GM19099 (cell line): ENCODE measurements around the gene HPSE2.

Source experiments
- POLR2A ChIP-seq: IDR thresholded peaks from 3 replicates; pipeline ENCODE4 v1.6.1; 2011; ENCODE audit warnings: low read depth; ENCODE audit not compliant: insufficient read length; ENCODE audit errors: extremely low read depth

HPSE2 gene

DNA sequence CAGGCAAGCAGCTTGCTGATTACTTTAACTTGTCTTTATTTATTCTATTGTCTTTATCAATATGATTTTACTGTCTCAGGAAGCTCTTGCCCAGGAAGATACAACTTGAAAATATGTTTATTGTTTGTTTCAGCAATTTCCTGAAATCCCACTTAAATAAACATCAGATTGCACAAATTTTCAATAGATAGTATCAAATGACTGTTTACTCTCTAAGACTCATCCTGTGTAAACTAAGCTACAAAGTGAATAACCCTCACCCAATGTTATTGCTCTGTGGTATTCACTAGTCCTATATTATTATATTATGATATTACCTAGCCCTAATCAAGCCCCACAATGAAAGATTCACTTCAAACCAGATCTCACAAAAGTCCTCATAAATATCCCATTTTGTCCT is 658.5 kb downstream of the HPSE2 start:
- TF ChIP-seq POLR2A, result no peak

DNA sequence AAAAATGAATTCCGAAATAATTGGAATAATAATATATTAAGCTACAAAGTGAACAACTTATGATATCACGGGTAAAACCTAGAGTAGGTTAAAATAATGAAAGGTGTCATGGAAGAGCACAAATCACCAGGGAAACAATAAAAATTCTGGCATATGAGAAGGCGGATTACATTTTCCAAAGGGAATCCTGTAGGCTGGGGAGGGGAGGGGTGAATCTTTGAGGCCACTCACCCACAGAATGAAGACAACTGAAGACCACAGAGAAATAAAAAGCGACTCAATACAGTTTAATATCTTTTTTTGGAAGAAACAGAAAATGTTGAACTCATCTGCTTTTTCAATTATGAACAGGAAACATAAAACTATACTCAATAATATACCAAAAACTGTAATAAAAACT is 659.6 kb downstream of the HPSE2 start:
- no peak for TF ChIP-seq POLR2A

DNA sequence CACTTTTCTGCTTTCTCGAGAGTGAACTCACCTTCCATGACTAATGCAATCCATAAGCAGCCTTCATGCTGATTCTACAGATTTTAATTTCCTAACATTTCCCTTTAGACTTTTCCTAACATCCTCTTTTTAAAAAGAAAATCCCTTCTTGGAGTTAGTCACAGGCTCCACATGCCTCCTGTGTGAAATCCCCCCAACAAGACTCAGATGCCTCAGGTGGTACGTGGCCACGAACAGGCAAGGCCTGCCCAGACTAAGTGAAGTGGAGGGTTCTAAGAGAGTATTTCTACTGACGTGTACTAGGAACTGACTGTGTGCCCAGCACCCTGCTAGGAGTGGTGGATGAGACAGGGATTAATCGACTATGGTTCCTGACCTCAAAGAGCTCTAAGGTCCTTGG is 663.1 kb downstream of the HPSE2 start:
- TF ChIP-seq POLR2A, result no peak

DNA sequence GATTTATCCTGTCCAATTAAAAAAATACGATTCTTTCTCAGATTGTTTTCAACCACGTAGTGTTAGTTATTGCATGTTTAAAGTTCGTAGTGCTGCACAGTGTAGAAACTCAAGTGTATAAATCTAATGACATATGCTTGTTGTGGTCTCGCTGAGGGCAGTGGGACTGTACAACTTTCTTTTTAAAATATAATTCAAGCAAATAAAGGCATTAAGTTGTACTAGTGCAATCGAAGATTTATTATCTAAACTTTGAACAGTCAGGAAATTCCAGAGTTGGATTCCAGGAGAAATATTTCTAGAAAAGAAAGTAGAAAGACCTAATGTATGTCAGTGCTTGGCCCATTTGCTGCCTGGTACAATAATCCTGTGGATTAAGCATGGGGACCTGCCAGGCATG is 664.8 kb downstream of the HPSE2 start:
- no peak for TF ChIP-seq POLR2A

DNA sequence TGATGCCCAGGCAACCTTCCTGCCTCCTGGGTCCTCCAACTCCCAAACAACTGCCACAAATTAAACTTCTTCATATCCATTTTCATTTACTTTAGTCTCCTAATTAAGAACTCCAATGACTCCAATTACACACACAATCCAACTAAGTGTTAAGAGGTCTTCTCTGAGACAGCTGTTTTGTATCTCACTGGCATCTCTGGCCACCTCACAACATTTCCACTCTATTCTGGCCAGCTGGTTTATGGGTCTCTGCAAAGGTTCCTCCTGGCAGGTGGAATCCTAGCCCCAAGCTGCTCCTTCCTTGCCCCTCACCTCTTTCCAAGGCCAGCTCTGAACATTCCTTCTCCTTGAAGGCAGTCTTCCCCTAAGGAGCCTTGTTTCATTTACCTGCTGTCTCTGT is 665.8 kb downstream of the HPSE2 start:
- no peak for TF ChIP-seq POLR2A

DNA sequence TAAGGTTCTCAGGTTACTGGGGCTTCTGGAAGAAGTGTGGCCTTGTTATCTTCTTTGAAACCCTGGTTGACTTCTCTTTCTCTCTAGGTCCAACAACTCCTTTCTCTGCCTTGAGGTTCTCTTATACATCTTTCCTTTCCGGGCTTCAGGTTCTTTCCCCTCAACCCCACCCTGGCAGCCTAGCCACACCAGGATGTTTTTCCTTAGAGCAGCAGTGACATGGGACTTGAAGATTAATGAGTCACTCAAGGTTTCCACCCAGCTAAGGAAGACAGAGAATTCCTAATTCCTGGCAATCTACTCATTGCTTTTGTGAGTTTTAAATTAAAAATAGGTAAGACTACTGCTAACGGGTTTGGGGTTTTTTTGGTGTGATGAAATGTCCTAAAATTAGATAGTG is 667.1 kb downstream of the HPSE2 start:
- TF ChIP-seq POLR2A, result no peak

DNA sequence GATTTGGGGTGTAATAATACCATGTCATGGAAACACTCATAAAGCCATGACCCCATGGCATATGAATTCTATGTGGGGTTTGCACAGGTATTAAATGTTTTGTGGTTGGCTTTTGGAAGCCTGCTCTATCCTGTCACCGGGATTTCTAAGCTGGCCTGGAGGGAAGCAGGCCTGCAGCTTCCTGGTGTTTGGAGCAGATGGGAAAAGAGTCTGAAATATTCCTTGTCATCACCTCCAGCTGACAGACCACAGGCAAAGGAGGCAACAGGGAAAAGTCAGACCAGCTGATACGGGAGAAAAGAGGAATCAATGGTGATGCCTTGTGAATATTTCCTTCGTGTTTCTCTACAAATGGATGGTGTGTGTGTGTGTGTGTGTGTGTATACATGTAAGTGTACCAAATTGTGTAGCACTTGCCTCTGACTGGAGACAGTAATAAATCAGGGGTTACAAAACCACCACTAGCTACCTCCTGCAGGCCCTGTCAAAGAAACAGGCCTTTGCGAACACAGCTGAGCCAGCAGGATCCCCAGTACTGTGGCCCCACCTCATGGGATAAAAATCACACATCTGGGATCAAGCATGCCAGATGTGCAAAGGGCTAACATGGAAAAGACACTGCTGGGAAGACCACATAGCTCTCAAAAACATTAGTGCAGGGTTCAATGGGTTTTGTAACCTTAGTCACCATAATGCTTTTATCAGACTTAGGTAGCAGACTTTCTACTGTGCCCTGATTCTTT is 668.1 kb downstream of the HPSE2 start:
- TF ChIP-seq POLR2A, result no peak

DNA sequence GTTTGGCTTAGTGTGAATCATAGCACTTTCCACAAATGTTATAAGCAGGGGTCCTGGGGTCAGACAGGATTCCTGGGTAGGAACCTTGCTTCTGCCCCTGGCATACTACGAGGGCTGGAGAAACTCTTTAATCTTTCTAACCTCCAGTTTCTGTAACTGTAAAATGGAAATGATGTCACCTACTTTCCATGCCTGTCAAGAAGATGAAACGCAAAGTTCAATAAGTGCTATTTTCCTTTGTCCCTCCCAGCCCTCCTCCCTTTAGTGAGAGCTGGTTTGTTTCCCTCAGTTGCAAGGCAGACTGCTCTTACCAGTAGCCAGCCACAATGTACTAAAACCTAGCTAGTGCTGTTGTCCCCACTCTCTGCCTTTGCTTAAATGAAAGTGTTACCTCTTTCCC is 671.8 kb downstream of the HPSE2 start:
- no peak for TF ChIP-seq POLR2A

DNA sequence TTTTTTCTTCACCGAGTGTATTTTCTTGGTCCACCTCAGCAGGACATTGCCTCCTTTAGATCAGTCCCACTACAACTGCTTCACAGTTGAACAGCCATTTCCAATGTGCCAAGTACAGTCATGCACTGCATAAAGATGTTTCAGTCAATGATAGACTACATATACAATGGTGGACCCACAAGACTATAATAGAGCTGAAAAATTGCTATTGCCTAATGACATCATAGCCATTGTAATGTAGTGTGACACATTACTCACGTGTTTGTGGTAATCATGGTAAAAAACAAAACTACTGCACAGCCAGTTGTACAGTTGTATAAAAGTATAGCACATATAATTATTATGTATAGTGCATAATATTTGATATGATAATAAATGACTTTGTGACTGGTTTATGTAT is 675.1 kb downstream of the HPSE2 start:
- no peak for TF ChIP-seq POLR2A

DNA sequence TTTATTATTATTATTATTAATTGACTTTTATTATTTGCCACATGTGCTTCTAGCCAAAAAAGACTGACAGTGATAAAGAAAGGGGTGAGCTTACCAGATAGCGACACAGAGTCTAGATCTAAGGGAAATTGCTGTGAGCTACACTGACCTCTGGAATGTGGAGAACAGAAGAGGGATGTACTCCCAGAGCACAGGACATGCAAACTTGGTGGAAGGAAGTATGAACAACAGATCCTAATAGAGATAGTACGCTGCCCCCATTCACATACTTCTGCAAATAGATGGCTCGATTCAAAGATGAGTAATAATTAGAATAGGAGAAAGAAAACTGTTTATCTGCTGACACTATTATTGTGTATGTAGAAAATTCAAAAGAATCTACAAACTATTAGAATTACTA is 679.6 kb downstream of the HPSE2 start:
- TF ChIP-seq POLR2A, result no peak

DNA sequence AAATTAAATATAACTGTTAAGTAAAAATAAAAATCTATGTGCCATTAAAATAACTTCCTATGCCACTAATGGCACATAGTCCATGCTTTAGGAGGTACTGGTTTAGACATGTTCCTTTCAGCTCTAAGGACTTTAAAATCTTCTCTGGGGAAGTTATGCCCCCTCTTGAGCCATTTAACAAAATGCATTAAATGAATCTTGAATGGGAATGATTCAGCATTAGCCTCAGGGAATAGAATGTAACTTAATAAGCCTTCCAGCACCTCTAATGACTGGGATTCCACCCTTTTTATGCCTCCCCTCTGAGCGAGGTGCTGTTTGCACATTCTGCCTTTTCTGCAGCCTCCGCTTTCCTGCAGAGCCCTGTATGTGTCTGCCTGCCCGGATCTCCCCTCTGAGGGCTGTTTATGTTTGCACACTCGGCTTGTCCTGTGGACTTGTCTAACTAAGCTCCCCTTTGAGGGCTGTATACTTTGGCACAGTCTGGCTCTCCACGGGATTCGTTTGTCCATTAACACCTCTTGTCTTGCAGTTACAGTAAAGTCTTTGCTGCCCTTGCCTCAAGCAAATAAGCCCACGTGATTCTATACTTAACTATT is 680.5 kb downstream of the HPSE2 start:
- TF ChIP-seq POLR2A, result no peak

DNA sequence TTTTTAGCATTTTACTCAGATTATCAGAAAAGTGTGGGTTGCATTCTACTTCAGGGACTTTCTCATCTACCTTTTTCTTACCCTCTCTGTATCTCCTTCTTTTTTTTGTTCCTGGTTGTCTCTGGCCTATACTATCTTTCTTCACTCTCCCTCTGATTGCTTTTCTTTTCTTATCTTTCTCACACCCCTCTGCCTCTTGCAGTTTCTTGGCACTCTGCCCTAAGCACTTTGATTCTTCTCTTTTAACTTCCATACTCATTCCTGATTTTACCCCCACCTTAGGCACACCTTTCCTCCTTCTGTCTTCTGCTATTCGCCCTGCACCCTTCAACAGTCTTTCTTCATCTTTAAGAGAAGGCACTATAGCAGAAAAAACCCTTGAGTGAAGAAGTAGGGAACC is 696.1 kb downstream of the HPSE2 start:
- no peak for TF ChIP-seq POLR2A

DNA sequence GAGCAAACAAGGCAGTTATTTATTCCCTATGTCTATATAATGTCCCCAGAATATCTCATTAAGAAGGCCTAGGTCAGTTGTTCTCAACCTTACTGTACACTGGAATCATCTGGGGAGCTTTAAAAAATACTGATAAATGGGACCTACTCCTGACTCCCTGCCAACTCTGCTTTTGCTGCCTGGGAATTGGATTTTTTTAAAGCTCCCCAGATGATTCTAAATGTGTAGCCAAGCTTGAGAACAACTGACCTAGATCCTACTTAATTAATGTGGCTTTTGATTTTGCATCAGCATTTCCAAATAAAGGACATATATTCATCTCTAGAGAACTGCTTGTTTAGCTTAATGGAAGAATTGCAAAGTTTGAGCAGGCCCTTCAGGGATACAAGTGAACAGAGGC is 697.2 kb downstream of the HPSE2 start:
- no peak for TF ChIP-seq POLR2A

DNA sequence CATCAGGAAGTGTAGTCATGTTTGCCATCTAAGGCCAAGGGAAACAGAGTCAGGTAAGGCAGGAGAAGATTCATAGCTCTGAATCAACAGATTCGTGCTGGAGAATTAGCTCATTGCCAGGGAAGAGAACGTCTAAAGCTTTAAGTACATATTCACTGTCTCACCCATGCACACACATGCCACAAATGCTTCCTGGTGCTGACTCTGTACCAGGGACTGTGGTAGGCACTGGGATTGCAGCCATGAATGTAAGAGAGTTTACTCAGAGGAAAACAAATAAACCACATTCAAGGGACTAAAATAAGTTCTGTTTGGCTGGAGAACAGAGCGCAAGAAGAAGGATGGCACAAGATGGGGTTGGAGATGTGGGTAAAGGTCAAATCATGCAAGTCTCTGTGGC is 699.1 kb downstream of the HPSE2 start:
- TF ChIP-seq POLR2A, result no peak

DNA sequence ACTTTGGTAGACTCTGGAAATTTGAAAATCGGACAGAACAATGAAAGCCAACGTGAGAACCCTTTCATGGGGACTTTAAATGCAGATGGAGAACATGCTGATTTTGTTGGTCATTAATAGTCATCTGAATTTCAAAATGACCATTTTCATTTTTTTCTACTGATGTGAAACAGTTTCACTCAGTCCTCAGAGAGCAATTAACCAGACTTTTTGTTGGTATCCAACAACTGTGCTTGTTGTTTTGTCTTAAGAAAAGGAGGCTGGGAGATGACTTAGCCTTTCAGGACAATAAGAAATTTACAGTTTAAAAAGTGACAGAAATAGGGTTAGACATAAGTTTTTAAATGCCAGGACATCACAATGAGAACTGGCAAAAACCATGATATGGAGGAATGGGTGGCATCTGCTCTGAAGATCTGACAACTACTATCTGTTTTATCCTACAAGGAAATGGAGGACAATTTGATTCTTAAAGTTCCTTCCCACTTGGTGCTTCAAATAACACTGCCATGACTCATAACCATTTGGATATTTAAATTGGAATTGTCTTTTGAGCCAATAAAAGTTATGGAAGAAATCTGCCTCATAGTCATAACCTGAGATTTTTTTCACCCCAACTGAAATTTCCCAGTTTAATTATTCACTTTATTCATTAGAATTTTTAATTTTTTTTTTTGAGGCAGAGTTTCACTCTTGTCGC is 701.8 kb downstream of the HPSE2 start:
- no peak for TF ChIP-seq POLR2A

DNA sequence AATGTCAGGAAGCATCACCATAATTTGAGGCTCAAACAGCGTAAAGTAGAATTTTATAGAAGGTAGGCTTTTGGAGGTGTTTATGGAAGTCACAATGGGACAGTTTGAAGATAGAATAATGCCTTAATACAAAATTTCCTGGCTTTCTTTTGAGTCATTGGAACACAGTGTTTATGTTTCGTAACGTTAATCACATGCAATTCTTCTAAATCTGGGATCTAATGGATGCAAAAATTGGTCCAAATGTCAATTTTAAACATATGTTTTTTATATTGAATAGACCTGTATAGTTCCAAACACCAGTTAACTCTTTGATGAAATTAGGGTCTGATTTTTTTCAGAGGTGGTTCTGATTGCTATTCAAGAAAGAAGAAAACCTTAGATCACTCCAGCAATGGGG is 702.4 kb downstream of the HPSE2 start:
- no peak for TF ChIP-seq POLR2A

DNA sequence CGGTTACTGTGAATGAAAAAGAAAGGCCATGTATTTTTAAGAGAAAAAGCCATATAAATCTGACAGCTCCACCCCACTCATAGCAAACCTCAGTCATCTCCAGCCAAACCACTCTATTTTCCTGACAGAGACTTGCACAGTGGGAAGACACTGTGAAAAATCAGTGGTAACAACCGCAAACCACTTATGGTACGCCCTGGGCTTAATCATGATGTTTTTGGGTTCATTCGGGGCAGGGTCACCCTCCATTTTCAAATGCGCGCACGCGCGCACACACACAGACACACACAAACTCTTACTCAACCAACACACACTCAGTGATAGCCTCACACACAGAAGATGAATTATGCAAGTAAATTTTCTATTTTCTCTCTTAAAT is 706.9 kb downstream of the HPSE2 start:
- no peak for TF ChIP-seq POLR2A

DNA sequence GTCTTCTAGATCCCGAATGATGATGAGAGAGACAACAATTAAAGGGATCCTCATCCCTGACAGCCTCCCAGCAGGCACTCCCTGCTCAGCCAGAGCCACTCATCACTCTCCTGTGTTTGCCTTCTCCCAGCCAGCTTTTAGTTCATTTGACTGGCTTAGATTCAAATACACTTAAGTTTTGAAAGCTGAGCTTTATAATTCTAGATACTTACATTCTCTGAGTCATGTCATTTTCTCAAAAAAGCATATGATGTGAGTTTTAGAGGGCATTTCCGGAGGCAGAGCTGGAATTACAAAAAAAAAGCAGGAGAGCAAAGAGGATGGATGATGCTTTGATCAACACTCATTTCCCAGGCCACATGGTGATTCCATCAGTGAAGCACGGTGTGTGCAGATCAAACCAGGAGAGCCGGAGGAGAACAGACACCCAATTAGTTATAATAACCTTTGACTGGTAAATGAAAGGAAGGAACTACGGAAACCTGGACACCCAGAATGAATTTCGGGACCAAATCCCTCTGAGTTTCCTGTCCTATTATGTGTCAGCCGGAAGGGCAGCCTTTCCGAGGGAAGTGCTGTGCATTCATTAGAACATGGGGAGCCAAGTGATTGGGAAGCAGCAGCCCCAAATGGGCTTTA is 707.4 kb downstream of the HPSE2 start:
- TF ChIP-seq POLR2A, result no peak
